ENCODE data around the gene UTF1.

DNA sequence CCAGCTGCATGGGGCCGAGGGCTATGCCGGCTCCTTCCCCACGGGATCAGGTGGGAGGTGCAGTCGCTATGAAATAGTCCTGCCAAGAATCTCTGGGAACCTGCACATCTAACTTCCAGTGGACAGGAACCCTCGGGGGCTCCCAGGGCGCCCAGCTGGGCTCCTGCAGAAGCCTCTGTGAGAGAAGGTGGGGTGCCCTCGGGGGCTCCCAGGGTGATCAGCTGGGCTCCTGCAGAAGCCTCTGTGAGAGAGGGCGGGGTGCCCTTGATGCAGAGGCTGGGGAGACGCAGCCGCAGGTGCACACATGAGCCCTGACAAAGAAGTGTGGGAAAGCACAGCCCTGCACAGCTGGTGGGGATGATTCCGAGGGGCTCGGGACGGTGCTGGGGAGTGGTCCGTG, 13.6 kb downstream of the UTF1 start:
- TF ChIP-seq, protein P1, sequence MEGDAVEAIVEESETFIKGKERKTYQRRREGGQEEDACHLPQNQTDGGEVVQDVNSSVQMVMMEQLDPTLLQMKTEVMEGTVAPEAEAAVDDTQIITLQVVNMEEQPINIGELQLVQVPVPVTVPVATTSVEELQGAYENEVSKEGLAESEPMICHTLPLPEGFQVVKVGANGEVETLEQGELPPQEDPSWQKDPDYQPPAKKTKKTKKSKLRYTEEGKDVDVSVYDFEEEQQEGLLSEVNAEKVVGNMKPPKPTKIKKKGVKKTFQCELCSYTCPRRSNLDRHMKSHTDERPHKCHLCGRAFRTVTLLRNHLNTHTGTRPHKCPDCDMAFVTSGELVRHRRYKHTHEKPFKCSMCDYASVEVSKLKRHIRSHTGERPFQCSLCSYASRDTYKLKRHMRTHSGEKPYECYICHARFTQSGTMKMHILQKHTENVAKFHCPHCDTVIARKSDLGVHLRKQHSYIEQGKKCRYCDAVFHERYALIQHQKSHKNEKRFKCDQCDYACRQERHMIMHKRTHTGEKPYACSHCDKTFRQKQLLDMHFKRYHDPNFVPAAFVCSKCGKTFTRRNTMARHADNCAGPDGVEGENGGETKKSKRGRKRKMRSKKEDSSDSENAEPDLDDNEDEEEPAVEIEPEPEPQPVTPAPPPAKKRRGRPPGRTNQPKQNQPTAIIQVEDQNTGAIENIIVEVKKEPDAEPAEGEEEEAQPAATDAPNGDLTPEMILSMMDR (IDR thresholded peaks at IDR 0.05): no peak
- TF ChIP-seq EZH2 (IDR thresholded peaks at IDR 0.05; ENCODE audit: borderline replicate concordance, insufficient read depth, low read depth, low read length, poor library complexity, severe bottlenecking): no peak
